Skin epidermis (tissue), 12 donors: ENCODE data around the gene COQ3.

Source experiments
- H3K27ac ChIP-seq, 21 experiments: fragments of 200-600 bp; sonication (generic) in 11 of 21; one replicate each; pipeline ENCODE4 v1.5.0; 2020; ENCODE audit warnings: mild to moderate bottlenecking in 3 of 21, inconsistent platforms in 2 of 21, moderate library complexity in 2 of 21
- H3K4me3 ChIP-seq, 7 experiments: fragments of 200-600 bp; sonication (generic) in 2 of 7; one replicate each; pipeline ENCODE4 v1.5.0; 2020; ENCODE audit warnings: inconsistent platforms in 2 of 7, mild to moderate bottlenecking in 2 of 7, moderate library complexity in 1 of 7

The COQ3 gene

GRCh38 chr6:99393698-99394531 lies at the start of gene COQ3:
COQ3 (minus strand) TSS chr6:99394195; CDS start chr6:99394179, 16 bp downstream.
- peak within 1 kb of the TSS; percentile 50 to 91 (median 71) for H3K4me3 ChIP-seq
- peak within 1 kb of the TSS; percentile 34 to 92 (median 80) for H3K27ac ChIP-seq

GRCh38 chr6:99434702-99435530 lies 40.9 kb upstream of the COQ3 start:
- no peak overlapping the region for H3K4me3 ChIP-seq

GRCh38 chr6:99432877-99433276 lies 38.9 kb upstream of the COQ3 start:
- no peak overlapping the region for H3K27ac ChIP-seq
- H3K4me3 ChIP-seq, result no peak overlapping the region

More at GRCh38 chr6:99434702-99435530, 40.9 kb upstream of the COQ3 start:
- no peak overlapping the region for H3K27ac ChIP-seq

DNA sequence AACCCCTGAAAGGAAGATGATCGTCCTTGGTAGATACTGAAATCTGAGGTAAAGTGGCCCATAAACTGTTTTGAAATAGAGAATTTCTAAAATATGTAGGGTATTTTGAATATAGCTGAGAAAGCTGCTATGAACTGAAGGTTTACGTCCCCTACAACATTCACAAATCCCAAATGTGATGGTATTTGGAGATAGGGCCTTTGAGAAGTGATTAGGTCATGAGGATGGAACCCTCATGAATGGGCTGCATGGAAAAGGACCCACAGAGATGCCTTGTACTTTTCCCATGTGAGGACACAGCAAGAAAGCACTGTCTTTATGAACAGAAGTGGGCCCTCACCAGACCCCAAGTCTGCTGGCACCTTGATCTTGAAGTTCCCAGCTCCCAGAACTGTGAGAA lies 37.9 kb upstream of the COQ3 start:
- H3K4me3 ChIP-seq, result no peak overlapping the region
- H3K27ac ChIP-seq, result no peak overlapping the region

GRCh38 chr6:99427988-99428387 lies 34.0 kb upstream of the COQ3 start:
- Histone ChIP-seq H3K27ac (no peak overlapping the region), H3K4me3 (no peak overlapping the region)

GRCh38 chr6:99426451-99426757 lies 32.4 kb upstream of the COQ3 start:
- peak overlapping the region in 20 of 21 experiments; percentile 72 to 99 (median 94) for H3K27ac ChIP-seq
- H3K4me3 ChIP-seq, result peak overlapping the region; percentile 65 to 92 (median 74)

DNA sequence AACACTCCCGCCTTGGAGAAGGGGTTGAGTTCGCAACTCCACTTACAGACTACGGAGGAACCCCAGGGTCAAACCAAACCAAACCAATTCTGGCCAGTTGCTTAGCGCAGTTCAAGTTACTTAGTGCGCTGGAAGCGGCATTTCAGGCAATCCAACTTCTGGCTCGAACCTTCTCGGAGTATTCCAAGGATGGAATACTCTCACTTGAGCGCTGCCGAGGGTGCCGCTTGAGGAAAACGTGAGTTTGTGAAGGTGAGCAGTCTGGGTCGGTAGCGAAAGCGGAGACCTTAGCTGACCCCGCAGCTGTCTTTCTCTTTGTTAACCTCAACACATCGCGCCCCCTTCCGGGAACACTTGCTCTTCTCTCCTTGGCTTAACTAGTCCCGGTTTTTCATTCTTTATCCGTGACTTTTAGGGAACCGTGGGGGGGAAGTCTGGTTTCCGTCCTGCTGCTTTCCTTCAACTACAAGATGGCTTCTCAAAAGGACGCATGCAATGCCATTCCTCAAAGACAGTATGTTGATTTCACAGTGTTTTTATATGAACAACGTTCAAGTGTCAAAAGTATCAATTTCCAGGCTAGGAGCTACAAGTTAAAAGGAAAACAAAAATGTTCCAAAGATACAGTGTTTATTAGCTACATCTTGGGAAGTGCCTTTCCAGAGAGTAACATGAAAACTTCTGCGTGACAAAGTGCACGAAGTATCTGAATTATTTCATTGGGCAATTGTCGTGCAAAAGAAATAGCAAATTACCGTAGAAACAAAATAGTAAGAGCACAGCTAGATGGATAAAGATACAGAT lies 31.9 kb upstream of the COQ3 start:
- peak overlapping the region; percentile 46 to 99 (median 94) for H3K27ac ChIP-seq
- H3K4me3 ChIP-seq, result peak overlapping the region; percentile 65 to 92 (median 74)

GRCh38 chr6:99424761-99425646 lies 31.0 kb upstream of the COQ3 start, which contains the start of gene PNISR:
PNISR (minus strand) TSS chr6:99425308; CDS start chr6:99414659, 10,649 bp downstream.
- Histone ChIP-seq H3K4me3 (peak within 1 kb of the TSS; percentile 65 to 92 (median 74)), H3K27ac (peak within 1 kb of the TSS; percentile 79 to 99 (median 94))

- Histone ChIP-seq H3K27ac (peak overlapping the region in 6 of 21 experiments; percentile 88 to 99 (median 96)), H3K4me3 (peak overlapping the region; percentile 65 to 92 (median 74))
These were observed 30.0 kb upstream of the COQ3 start for GRCh38 chr6:99424022-99424421.

- H3K4me3 ChIP-seq, result no peak overlapping the region
- H3K27ac ChIP-seq, result no peak overlapping the region
These were observed 28.9 kb upstream of the COQ3 start for GRCh38 chr6:99422912-99423311.

GRCh38 chr6:99416892-99417767 lies 23.1 kb upstream of the COQ3 start:
- Histone ChIP-seq H3K27ac (no peak overlapping the region), H3K4me3 (no peak overlapping the region)

DNA sequence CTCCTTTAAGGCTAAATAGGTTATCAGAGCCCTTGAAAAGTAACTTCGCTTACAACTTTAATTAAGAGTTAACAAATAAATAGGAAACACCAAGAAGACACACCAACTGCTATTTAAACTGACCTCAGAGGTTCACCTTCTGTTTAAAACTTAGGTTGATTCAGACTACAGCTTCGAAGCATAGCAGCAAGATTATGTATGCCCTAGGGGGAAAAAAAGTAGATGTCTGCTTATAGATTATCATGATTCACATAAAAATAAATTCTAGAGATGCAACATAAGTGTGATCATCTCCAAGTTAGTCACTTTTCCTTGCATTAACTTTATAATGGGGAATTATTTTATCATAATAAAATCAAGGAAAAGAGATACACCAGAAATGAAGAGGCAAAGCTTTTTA lies 22.2 kb upstream of the COQ3 start:
- Histone ChIP-seq H3K4me3 (no peak overlapping the region), H3K27ac (no peak overlapping the region)

DNA sequence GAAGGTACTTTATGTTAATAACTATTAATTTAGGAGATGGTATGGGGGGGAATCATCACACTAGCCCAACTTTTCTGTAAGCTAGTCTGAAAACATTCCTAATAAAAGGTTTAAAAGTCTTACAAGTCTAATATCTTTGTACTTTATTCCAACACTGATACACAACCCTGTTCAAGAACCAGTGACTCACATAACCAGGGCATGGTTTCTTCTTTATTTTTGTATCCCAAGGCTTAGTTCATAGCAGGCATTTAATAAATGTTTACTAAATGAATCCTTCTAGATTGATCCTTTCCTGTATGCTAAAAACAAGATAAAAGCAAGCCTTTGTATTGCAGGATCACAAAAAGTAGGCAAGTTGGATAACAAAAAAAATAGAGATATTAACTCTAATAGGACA lies 21.5 kb upstream of the COQ3 start:
- H3K27ac ChIP-seq, result no peak overlapping the region
- H3K4me3 ChIP-seq, result no peak overlapping the region

GRCh38 chr6:99412065-99412464 lies 18.1 kb upstream of the COQ3 start:
- no peak overlapping the region for H3K27ac ChIP-seq
- H3K4me3 ChIP-seq, result no peak overlapping the region

DNA sequence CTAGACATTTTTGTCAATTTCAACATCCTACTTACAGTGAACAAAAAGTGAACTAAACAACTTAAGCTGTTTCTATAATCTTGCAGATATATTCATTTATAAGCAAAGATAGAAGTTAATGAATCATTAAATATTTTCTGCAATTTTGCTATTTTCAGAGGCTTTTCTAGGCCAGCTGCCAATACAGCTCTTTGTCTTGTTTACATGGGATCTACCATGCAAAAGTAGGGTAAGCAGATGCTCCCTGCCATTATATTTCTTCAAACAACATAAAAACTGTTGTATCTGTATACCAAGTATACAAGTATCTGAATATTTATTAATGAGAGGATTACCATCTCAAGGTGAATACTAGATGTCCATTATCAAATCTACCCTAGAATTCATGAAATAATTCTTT lies 15.7 kb upstream of the COQ3 start:
- no peak overlapping the region for H3K4me3 ChIP-seq
- H3K27ac ChIP-seq, result no peak overlapping the region

DNA sequence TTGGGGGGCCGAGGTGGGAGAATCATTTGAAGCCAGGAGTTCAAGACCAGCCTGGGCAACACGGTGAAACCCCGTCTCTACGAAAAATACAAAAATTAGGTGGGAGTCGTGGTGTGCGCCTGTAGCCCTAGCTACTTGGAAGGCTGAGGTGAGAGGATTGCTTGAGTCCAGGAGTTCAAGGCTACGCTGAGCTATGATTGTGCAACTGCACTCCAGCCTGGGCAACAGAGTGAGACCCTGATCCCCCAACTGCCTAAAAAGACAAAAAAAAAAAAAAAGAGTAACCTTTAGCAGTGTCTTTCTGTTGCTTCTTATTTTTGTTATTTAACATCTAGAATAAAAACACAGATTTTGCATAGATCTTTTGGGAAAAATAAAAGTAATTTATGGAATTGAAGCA lies 13.1 kb upstream of the COQ3 start:
- Histone ChIP-seq H3K4me3 (no peak overlapping the region), H3K27ac (no peak overlapping the region)

- Histone ChIP-seq H3K4me3 (no peak overlapping the region), H3K27ac (no peak overlapping the region)
These were observed 8.5 kb upstream of the COQ3 start for GRCh38 chr6:99402448-99402847.

DNA sequence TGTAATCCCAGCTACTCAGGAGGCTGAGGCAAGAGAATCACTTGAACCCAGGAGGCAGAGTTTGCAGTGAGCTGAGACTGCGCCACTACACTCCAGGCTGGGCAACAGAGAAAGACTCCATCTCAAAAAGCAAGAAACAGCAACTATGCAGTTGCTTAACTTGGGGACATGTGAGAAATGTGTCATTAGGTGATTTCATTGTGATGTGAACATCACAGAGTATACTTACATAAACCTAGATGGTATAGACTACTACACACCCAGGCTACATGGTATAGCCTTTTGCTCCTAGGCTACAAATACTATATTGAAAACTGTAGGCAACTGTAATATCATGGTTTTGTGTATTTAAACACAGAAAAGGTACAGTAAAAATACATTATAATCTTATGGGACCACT lies 3.3 kb upstream of the COQ3 start:
- H3K27ac ChIP-seq, result no peak overlapping the region
- H3K4me3 ChIP-seq, result no peak overlapping the region
